Measurements from ENCODE around the gene HADH.
A peak's percentile ranks its signal among the peaks of the same experiment; 100 is the strongest.
"Not testable (repeated sequence)": the region's sequence is repeated elsewhere in the genome, so short reads cannot be mapped to it uniquely, and the experiment has no call there.

Gene HADH

DNA sequence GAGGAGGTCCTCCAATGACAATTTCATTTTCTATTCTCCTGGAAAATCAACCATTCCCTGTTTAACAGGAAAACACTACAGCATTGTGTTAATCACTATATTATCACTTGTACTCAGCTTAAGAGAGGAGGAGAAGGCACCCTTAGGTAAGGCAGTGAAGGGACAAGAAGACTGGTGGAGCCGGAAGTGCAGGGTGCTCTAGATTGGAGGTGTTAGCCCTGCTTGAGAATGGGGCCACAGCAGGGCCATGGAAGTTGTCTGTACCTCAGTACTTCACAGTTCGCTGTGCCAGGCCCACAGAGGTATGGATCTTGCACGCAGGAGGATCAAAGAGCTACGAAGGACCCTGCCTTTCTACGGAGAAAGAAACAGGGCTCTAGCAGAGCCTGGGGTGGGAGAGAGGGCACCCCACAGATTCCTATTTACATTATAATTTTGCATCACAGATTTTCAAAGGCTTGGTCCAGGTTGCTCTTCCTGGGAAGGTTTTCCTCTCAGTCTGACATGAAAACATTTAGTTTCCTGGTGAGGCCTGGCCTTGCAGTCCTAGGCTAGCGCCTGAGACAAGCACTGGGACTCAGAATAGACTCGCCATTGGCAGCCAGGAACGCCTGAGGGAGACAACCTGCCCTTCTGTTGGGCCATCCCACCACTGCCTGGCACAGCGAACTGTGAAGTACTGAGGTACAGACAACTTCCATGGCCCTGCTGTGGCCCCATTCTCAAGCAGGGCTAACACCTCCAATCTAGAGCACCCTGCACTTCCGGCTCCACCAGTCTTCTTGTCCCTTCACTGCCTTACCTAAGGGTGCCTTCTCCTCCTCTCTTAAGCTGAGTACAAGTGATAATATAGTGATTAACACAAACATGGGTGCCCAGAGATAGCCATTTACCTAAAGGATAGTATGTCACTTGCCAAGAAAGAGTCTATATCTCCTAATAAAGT lies 60.8 kb downstream of the HADH start:
- not testable (repeated sequence) for H3K9me3 Mint-ChIP-seq, DNase-seq, H3K27me3 Mint-ChIP-seq
- peaks cover 85% of the 10 kb centered on the region for H3K4me1 Mint-ChIP-seq
- peak; percentile 13 for ATAC-seq
- peak overlapping the region; percentile 78 for H3K4me3 Mint-ChIP-seq
- H3K27ac Mint-ChIP-seq = peak overlapping the region; percentile 95
- H3K36me3 Mint-ChIP-seq (ENCODE audit: low read depth) = peaks cover 33% of the 10 kb centered on the region

DNA sequence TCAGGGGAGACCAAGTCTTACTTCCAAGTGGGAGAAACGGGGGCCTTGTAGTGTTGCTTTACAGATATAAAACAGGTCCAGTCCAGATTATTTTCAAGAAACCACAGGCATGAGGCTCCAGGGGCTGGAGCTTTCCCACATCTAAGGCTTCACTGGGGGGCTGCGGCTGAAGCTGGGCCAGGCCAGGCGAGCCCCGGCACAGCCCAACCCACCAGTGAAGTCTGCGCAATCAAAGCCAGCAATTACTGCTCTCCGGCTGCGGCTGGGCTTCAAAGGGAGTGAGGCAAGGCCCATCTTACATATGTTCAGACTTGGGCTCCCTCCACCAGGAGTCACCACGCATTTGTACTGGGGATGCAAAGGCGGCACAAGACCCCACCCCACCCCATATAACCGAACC lies 61.7 kb downstream of the HADH start:
- Mint-ChIP-seq H3K4me1 (peaks cover 85% of the 10 kb centered on the region), H3K36me3 (ENCODE audit: low read depth) (peaks cover 34% of the 10 kb centered on the region)

DNA sequence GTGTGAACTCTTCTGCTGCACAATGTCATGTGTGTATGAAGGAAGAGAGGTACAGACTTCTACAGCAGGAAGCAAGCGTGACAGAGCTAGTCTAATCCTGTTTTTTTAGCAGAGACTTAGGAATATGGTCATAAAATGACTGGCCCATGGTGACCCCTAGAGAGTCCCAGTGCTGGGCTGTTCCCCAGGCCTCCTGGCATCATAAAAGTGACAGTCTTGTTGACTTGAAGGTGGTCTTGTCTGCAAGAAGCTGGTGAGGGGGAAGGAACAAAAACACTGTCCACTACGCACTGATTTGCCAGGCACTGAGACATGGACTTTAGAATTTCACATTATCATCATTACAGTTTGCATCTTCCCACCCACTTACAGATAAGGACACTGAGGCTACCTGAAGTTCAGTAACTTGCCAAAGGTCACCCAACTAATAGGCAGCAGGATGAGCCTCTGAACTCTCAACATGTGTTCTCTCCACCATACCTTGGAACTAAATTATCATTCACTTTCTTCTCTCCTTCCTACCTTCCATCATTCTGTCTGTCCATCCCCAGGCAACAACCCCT lies 63.0 kb downstream of the HADH start:
- Mint-ChIP-seq H3K27ac (peak overlapping the region; percentile 71), H3K4me3 (no peak overlapping the region), H3K9me3 (no peaks in the 10 kb centered on the region), H3K4me1 (peaks cover 93% of the 10 kb centered on the region), H3K27me3 (no peaks in the 10 kb centered on the region), H3K36me3 (ENCODE audit: low read depth) (peaks cover 30% of the 10 kb centered on the region)
- ATAC-seq (no peak), DNase-seq (no peak)

More for the DNA sequence above, 61.7 kb downstream of the HADH start:
- DNase-seq (no peak), ATAC-seq (no peak)
- H3K27me3 Mint-ChIP-seq = no peaks in the 10 kb centered on the region
- peak overlapping the region; percentile 95 for H3K27ac Mint-ChIP-seq
- H3K9me3 Mint-ChIP-seq = no peaks in the 10 kb centered on the region
- no peak overlapping the region for H3K4me3 Mint-ChIP-seq

DNA sequence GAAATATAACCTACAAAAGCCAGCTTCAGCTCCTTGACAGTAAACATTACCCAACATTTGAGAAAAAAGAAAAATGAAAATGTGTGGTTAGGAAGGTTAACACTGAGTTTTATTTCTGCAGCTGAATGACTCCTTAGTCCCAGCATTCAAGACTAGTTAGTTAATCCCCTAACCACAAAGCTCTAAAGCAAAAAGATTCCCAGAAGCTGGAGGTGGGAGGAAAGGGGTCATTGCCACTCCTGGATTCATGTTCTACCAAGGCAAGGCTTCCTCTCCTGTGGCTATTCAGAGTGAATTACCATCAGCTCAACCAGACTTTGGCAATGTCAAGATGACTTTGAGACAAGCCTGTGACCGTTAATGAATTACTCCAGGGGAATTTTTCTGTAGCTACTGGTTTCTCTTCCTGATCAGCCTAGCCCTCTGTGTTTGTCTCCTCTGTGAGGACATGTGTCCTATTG lies 63.6 kb downstream of the HADH start:
- DNase-seq (no peak), ATAC-seq (peak; percentile 17)
- Mint-ChIP-seq H3K27me3 (no peaks in the 10 kb centered on the region), H3K4me3 (no peak overlapping the region), H3K4me1 (peaks cover 93% of the 10 kb centered on the region), H3K27ac (peak overlapping the region; percentile 71), H3K36me3 (ENCODE audit: low read depth) (peaks cover 28% of the 10 kb centered on the region), H3K9me3 (no peaks in the 10 kb centered on the region)

DNA sequence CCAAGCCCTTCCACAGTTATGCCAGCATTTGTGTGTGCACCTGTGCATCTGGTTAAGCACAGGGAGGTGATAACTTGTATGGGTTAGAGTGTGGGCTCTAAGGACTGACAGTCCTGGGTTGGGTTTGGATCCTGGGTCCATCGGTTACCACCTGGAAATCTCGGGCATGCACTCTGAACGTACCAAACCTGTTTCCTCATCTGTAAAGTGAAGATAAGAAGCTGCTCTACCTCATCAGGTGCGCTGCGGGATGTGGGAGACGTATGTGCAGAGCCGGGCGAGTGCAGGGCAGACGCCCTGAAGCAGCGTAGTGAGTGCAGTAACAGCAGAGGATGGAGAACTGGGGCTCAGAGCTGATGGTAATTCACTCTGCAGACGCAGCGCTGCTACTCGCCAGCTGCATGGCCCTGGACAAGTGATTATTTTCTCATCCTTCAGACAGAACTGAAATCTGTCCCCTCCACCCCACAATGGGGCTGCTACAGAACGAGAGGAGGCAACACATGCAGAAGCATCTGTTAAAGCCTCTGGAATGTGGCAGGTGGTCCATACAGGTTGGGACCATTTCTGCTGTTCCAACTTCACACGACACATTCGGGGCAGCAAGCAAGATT lies 64.4 kb downstream of the HADH start:
- ATAC-seq (no peak), DNase-seq (no peak)
- no peaks in the 10 kb centered on the region for H3K9me3 Mint-ChIP-seq
- no peak overlapping the region for H3K4me3 Mint-ChIP-seq
- H3K27ac Mint-ChIP-seq = peak overlapping the region; percentile 71
- H3K4me1 Mint-ChIP-seq = peaks cover 92% of the 10 kb centered on the region
- H3K27me3 Mint-ChIP-seq = no peaks in the 10 kb centered on the region
- peaks cover 19% of the 10 kb centered on the region for H3K36me3 Mint-ChIP-seq (ENCODE audit: low read depth)

DNA sequence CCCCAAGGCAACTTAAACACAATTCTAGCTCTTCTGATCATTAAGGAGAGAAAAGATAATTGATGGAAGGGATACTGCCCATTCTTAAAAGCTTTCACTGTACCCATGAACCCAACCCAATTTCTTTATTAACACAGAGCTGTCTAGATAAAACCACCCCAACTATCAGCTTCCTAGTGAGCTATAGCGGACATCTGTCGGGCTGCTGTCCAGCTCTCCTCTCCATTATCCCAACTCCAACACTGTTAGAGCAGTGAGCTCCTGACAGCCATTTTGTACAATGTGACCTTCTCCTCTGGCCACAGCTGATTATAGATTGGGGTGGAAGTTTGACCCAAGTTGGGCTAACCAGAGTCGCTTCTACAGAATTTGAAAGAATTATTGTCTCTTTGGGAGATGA lies 66.1 kb downstream of the HADH start:
- Mint-ChIP-seq H3K4me1 (peaks cover 86% of the 10 kb centered on the region), H3K4me3 (no peak overlapping the region), H3K27ac (peak overlapping the region; percentile 5), H3K36me3 (ENCODE audit: low read depth) (peaks cover 26% of the 10 kb centered on the region), H3K27me3 (no peaks in the 10 kb centered on the region), H3K9me3 (no peaks in the 10 kb centered on the region)
- no peak for DNase-seq
- no peak for ATAC-seq

DNA sequence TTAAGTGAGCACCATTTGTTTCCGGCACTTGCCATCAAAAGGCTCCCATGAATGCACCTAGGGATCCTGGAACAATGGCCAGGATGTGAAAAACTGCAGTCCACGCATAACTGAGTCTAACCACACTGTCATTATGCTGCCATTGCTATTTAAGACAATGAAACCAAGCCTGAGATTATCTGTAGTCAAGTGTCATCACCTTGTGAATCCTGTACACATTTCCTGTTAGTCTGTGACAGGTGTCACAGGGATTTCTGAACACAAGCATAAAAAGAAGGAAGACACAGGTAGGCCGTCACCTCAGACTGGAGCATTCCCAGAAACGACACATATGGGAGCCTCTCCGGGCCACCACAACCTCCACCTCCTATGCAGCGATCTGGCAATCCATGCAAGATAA lies 66.7 kb downstream of the HADH start:
- ATAC-seq = no peak
- Mint-ChIP-seq H3K4me1 (peaks cover 85% of the 10 kb centered on the region), H3K4me3 (no peak overlapping the region), H3K9me3 (no peaks in the 10 kb centered on the region), H3K27ac (no peak overlapping the region), H3K27me3 (no peaks in the 10 kb centered on the region), H3K36me3 (ENCODE audit: low read depth) (peaks cover 26% of the 10 kb centered on the region)
- no peak for DNase-seq

DNA sequence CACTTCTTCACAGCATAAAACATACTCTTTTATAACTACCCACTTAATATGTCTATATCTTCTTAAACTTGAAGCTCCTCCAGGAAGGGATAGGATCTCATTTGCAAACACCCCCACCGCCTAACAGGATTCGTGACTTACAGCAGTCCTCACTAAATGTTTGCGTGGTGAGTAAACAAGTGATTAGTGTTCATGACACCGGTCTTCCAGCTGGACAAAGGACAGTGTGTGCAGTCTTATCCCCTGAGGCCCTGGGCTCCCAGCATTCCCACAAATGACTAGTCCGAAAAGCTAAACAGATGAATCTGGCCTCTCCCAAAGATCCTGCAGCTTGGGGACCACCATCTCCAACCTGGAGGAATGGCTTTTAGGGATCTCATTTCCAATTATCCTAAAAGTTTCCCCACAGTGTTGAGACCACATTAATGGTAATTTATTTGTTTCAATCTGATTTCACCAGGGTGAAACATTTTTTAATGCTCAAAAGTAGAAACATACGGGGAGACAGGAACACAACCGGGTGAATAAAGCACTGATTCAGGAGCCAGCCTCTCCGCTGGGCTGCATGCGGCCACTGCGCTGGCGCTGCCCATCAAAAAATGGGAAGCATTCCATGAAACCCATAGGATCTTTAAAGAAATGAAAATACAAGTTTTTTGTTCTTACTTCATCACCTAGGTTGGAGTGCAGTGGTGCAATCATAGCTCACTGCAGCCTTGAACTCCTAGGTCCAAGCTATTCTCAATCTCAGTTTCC lies 69.2 kb downstream of the HADH start:
- Mint-ChIP-seq H3K4me3 (no peak overlapping the region), H3K4me1 (peaks cover 79% of the 10 kb centered on the region), H3K36me3 (ENCODE audit: low read depth) (peaks cover 28% of the 10 kb centered on the region), H3K27ac (peak overlapping the region; percentile 75), H3K27me3 (no peaks in the 10 kb centered on the region), H3K9me3 (no peaks in the 10 kb centered on the region)
- ATAC-seq (no peak), DNase-seq (no peak)

DNA sequence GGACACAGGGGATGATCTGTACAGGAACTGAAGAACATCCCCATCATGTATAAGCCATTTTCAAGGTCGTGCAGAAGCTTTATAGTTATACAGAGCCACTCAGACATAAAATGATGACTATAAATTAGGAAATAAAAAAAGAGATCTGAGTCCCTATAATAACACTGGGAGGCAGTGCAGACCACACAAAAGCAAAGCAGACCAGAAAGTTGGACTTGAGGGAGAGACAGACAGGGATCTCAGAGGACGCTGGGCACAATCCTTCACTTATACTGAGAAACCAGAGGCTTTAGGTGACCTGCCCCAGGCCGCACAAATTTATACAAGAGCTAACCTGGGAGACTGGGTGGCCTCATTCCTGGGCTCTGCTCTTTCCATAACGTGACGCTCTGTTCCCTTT lies 70.5 kb downstream of the HADH start:
- Mint-ChIP-seq H3K27me3 (no peaks in the 10 kb centered on the region), H3K4me1 (peaks cover 78% of the 10 kb centered on the region), H3K27ac (peak overlapping the region; percentile 75), H3K9me3 (no peaks in the 10 kb centered on the region), H3K4me3 (no peak overlapping the region), H3K36me3 (ENCODE audit: low read depth) (peaks cover 35% of the 10 kb centered on the region)
- ATAC-seq = no peak
- no peak for DNase-seq

DNA sequence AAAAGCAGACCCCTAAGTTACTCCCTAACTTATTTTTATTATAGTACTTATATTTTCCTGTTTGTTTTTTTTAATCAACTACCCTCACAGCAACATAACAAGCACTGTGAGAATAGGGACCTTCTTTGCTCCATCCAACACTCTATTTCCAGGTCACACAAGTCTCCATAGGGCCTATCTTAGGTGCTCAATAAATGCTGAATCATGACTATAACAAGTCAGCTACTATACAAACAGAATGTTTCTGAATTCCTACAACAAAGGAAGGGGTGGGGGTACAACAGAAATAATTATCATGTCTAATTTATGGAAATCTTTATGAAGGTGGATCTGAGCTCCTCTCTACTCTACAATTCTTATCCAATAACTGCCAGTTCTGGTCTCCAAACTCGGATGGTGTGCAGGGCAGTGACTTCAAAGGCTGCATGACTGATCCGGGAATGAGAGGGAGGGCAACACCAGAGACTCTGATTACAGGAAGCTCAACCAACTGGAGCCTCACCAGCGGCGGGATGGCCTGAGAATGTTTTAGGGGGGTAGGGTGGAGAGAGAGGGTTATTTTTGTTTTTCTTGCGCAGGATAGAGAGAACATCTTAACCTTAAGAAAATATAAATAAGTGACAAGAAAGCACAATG lies 71.1 kb downstream of the HADH start:
- no peaks in the 10 kb centered on the region for H3K9me3 Mint-ChIP-seq
- H3K4me1 Mint-ChIP-seq = peaks cover 74% of the 10 kb centered on the region
- ATAC-seq (no peak), DNase-seq (no peak)
- peak overlapping the region; percentile 75 for H3K27ac Mint-ChIP-seq
- H3K36me3 Mint-ChIP-seq (ENCODE audit: low read depth) = peaks cover 35% of the 10 kb centered on the region
- no peak overlapping the region for H3K4me3 Mint-ChIP-seq
- no peaks in the 10 kb centered on the region for H3K27me3 Mint-ChIP-seq

DNA sequence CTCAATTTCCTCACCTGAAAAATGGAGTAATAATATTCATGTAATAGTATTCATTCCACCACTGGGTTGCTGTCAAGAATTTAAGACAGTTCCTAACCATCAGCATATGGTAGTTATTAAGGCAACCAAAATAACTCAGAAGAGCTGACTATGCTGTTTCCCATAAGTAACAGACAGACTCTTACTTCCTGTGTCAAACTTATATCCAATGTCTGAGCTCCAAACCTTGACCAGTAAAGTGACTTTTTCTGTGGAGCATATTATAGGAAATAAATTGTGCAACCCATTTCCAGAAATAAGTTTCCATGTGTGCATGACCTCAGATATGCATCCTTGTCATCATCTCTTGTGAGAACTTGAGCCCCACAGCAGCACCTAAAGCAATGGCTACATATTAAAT lies 78.8 kb downstream of the HADH start:
- H3K27ac Mint-ChIP-seq = peak overlapping the region; percentile 25
- peaks cover 44% of the 10 kb centered on the region for H3K36me3 Mint-ChIP-seq (ENCODE audit: low read depth)
- ATAC-seq (no peak), DNase-seq (no peak)
- peaks cover 76% of the 10 kb centered on the region for H3K4me1 Mint-ChIP-seq
- H3K4me3 Mint-ChIP-seq = no peak overlapping the region
- H3K27me3 Mint-ChIP-seq = no peaks in the 10 kb centered on the region
- no peaks in the 10 kb centered on the region for H3K9me3 Mint-ChIP-seq

DNA sequence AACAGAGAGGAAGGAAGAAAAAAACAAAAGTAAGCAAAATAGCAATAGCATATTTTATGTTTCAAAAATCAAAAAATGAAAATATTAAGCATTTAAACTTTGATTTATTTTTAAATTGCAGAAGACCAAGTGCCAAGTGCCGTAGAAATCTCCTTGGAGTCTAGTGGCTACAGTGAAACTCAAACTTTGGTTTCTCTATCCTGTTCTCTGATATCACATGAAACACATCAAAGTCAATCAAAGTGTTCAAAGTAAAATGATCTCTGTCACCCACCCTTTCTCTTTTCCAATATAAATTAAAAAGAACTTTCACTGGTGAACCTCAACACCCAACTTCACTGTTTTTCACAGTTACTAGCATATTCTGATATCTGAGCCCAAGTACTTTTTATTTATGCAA lies 81.1 kb downstream of the HADH start:
- Mint-ChIP-seq H3K36me3 (ENCODE audit: low read depth) (peaks cover 49% of the 10 kb centered on the region), H3K4me1 (peaks cover 83% of the 10 kb centered on the region), H3K27ac (peak overlapping the region; percentile 16), H3K27me3 (no peaks in the 10 kb centered on the region), H3K9me3 (no peaks in the 10 kb centered on the region), H3K4me3 (no peak overlapping the region)
- ATAC-seq = no peak
- DNase-seq = no peak

DNA sequence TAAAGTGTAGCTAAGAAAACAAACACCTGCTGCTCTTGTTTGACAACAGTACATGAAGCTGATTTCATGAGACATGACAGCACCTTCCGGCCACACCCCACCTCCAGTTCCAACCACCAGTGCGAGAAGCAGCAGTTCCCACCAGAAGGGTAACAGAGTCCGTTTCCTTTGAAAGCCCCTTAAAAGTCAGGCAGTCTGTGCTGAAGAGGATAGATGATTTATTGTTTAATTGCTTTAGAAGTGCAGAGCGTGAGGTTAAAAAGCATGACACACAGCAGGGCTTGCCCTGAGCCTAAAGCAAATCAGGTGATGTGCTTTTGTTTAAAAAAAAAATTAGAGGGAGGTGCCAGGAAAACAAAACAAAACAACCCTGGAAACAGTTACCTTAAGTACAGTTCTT lies 82.6 kb downstream of the HADH start:
- H3K4me3 Mint-ChIP-seq = peak overlapping the region; percentile 10
- peak; percentile 92 for ATAC-seq
- peak; percentile 53 for DNase-seq
- peaks cover 45% of the 10 kb centered on the region for H3K36me3 Mint-ChIP-seq (ENCODE audit: low read depth)
- peaks cover 79% of the 10 kb centered on the region for H3K4me1 Mint-ChIP-seq
- H3K9me3 Mint-ChIP-seq = no peaks in the 10 kb centered on the region
- no peaks in the 10 kb centered on the region for H3K27me3 Mint-ChIP-seq
- peak overlapping the region; percentile 57 for H3K27ac Mint-ChIP-seq
